OCI-LY3 (cell line): ENCODE measurements around the gene CAMK2G.

ENCODE experiments used
- H2AFZ ChIP-seq: fragments of 200-600, 300-600 bp; shearing (Covaris generic); 2 replicates; pipeline ENCODE4 v1.6.0; 2014; ENCODE audit warnings: antibody characterized with exemption, low read depth, low read length
- H3K27ac ChIP-seq: fragments of 200-600, 300-600 bp; sonication (generic); 2 replicates; pipeline ENCODE4 v1.5.1; 2014; ENCODE audit warnings: mild to moderate bottlenecking, low read length, moderate library complexity, mixed read lengths
- H3K27me3 ChIP-seq: fragments of 200-600, 300-600 bp; sonication (generic); 2 replicates; pipeline ENCODE4 v1.6.1; 2014; ENCODE audit warnings: low read depth, low read length, mixed read lengths
- H3K36me3 ChIP-seq: fragments of 200-600, 300-600 bp; sonication (generic); replicated peaks from 2 replicates; pipeline ENCODE3; 2014; ENCODE audit warnings: low read depth, low read length, mixed read lengths
- H3K4me1 ChIP-seq: fragments of 300-600, 200-600 bp; sonication (generic); 2 replicates; pipeline ENCODE4 v1.6.1; 2014; ENCODE audit warnings: low read length, mixed read lengths
- H3K4me2 ChIP-seq: fragments of 200-600, 300-600 bp; sonication (generic); 2 replicates; pipeline ENCODE4 v1.6.1; 2014; ENCODE audit warnings: low read length, mixed read lengths
- H3K4me3 ChIP-seq: fragments of 300-600, 200-600 bp; sonication (generic); 2 replicates; pipeline ENCODE4 v1.5.1; 2014; ENCODE audit warnings: antibody characterized with exemption, mild to moderate bottlenecking, low read length, moderate library complexity
- H3K79me2 ChIP-seq: fragments of 300-600, 200-600 bp; shearing (Covaris generic); 2 replicates; pipeline ENCODE4 v1.6.1; 2014; ENCODE audit warnings: mild to moderate bottlenecking, low read length, mixed read lengths
- H3K9ac ChIP-seq: fragments of 300-600, 200-600 bp; shearing (Covaris generic); 2 replicates; pipeline ENCODE4 v1.6.0; 2014; ENCODE audit warnings: mild to moderate bottlenecking, low read length, moderate library complexity
- H3K9me3 ChIP-seq: fragments of 200-600, 300-600 bp; shearing (Covaris generic); 2 replicates; pipeline ENCODE4 v1.6.1; 2014; ENCODE audit warnings: low read length, mixed read lengths; ENCODE audit not compliant: insufficient read depth
- H4K20me1 ChIP-seq: fragments of 200-600, 300-600 bp; sonication (generic); 2 replicates; pipeline ENCODE4 v1.6.1; 2016; ENCODE audit warnings: low read length, mixed read lengths; ENCODE audit not compliant: insufficient read depth
- CTCF ChIP-seq: fragments of 200-600, 300-600 bp; sonication (generic); IDR thresholded peaks from 2 replicates; pipeline ENCODE4 v1.5.1; 2014; ENCODE audit warnings: antibody characterized with exemption, low read length, low read depth
- EZH2phosphoT487 ChIP-seq: fragments of 200-600 bp; shearing (Covaris generic); IDR thresholded peaks from 2 replicates; pipeline ENCODE4 v1.6.1; 2018; ENCODE audit warnings: antibody characterized with exemption, mixed run types, low read depth

The CAMK2G gene

GRCh38 chr10:73818402-73818801 is 56.0 kb downstream of the CAMK2G start:
- no peaks in the 10 kb centered on the region for H3K36me3 ChIP-seq
- TF ChIP-seq CTCF (no peak), EZH2phosphoT487 (no peak)

DNA sequence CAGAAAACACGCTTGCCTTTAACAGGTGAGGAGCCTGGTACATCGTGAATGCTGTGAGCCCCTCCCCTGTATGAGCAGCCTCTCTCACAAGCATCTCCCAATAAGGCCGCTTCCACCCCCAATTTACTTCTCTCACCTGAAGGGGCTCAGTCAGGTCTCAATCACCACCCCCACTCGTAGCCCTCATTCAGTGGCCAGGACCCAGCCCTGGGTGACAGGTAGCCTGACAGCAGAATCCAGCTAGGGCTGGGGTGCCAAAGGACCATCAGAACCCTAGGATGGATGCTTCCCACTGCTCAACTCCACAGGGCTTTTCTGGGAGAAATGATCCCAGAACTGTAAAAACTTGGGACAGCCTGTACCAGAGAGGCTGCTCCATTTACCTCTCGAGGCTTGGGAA is 56.5 kb downstream of the CAMK2G start:
- Histone ChIP-seq H3K9ac (no peak overlapping the region), H3K4me2 (no peak overlapping the region), H3K36me3 (no peaks in the 10 kb centered on the region), H3K27ac (no peak overlapping the region), H3K9me3 (no peaks in the 10 kb centered on the region), H3K27me3 (no peaks in the 10 kb centered on the region), H3K79me2 (no peaks in the 10 kb centered on the region), H3K4me3 (no peak overlapping the region), H3K4me1 (no peaks in the 10 kb centered on the region), H2AFZ (no peak overlapping the region), H4K20me1 (no peaks in the 10 kb centered on the region)
- TF ChIP-seq CTCF (no peak), EZH2phosphoT487 (no peak)

More at GRCh38 chr10:73818402-73818801, 56.0 kb downstream of the CAMK2G start:
- Histone ChIP-seq H4K20me1 (no peaks in the 10 kb centered on the region), H2AFZ (no peak overlapping the region), H3K9me3 (no peaks in the 10 kb centered on the region), H3K27ac (no peak overlapping the region), H3K27me3 (no peaks in the 10 kb centered on the region), H3K4me2 (no peak overlapping the region), H3K9ac (no peak overlapping the region), H3K79me2 (no peaks in the 10 kb centered on the region), H3K4me1 (no peaks in the 10 kb centered on the region), H3K4me3 (no peak overlapping the region)

DNA sequence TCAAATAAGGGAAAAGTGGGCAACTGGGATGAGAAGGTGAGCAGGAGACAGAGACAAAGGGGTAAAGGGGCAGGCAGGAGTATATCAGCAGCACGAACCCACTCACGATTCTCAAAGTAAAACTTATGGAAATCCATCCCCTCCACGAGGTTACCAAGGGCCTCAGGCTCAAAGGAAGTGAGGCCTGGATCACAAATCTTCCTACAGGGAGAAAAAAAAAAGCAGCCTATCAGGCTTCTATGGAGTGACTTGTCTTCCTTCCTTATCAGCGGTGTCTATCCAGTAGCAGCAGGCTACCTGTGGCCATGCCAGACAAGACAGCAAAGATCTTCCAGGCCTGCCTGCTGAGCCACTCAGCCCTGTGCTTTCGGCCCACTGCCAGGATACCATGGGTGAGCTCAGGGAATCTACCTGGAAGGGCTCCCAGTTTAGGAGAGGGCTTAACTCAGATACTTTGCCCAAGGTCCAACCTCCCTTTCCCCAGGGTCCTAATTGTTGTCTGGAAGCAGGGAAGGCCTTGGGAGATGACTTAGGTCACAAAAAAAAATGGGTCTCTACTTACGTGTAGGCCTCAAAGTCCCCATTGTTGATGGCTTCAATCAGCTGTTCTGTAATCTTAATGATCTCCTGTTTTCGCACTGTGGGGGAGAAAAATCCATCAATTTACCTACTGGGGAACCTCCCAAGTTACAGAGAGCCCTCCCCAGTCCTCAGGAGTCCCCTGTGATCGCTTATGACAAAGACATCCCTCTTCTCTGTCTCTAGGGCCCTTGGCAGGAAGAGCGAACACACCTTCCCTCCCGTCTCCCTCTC is 57.2 kb downstream of the CAMK2G start:
- Histone ChIP-seq H3K9ac (no peak overlapping the region), H3K4me1 (0 out of 2 replicates have a peak, but pooled peaks cover 3% of the 10 kb centered on the region), H3K27me3 (no peaks in the 10 kb centered on the region), H4K20me1 (no peaks in the 10 kb centered on the region), H3K4me3 (no peak overlapping the region), H3K27ac (no peak overlapping the region), H2AFZ (no peak overlapping the region), H3K9me3 (no peaks in the 10 kb centered on the region), H3K36me3 (no peaks in the 10 kb centered on the region), H3K4me2 (no peak overlapping the region), H3K79me2 (no peaks in the 10 kb centered on the region)
- TF ChIP-seq CTCF (no peak), EZH2phosphoT487 (no peak)

- no peaks in the 10 kb centered on the region for H3K27me3 ChIP-seq
- no peak overlapping the region for H3K27ac ChIP-seq
- no peak for TF ChIP-seq CTCF
- no peak for TF ChIP-seq EZH2phosphoT487
- H3K4me2 ChIP-seq: no peak overlapping the region
- no peaks in the 10 kb centered on the region for H3K9me3 ChIP-seq
- H3K4me1 ChIP-seq: 0 out of 2 replicates have a peak, but pooled peaks cover 3% of the 10 kb centered on the region
- H3K4me3 ChIP-seq: no peak overlapping the region
- no peaks in the 10 kb centered on the region for H4K20me1 ChIP-seq
- peaks cover 5% of the 10 kb centered on the region for H3K79me2 ChIP-seq
- H3K9ac ChIP-seq: no peak overlapping the region
- H2AFZ ChIP-seq: no peak overlapping the region
- H3K36me3 ChIP-seq: no peaks in the 10 kb centered on the region
Measured at GRCh38 chr10:73815719-73816030, 58.7 kb downstream of the CAMK2G start.
